ENCODE results near the gene ZIC2. TPM values are rescaled to one million over a fixed set of nuclear protein-coding genes. Genes with fewer than 3 reads are reported as not detected.

The ZIC2 gene
- total and polyA plus RNA-seq, 2 of the 8 experiments (the other 6 are each of a cell fraction or from before 2014, with no cell fraction given) = 53.2 to 372 TPM

- POLR2A ChIA-PET (ENCODE audit: partially characterized antibody) = interaction anchor here (1.8 kb wide), 1 partner anchor 9 kb away, joined by 6 read pairs; no protein-coding TSS in a partner anchor
- WGBS, 2 experiments (ENCODE audit: extremely low coverage in 1 of 2, insufficient coverage in 1 of 2, insufficient read length in 1 of 2, insufficient replicate concordance in 2 of 2, low coverage in 1 of 2, low lambda C conversion rate in 2 of 2, missing lambda C conversion rate in 1 of 2) = 92% methylated on average over 4 of the region's 4 CpGs; no CpG with 5 or more reads in 1 of the 2 experiments
- no peaks in the 10 kb centered on the region for H3K9me3 ChIP-seq (ENCODE audit: insufficient read depth in 2 of 2, low read depth in 1 of 2, low read length in 1 of 2)
- TF ChIP-seq RFX5 (IDR thresholded peaks at IDR 0.05; ENCODE audit: borderline replicate concordance, low read depth, low read length) = no peak
- no peak for TF ChIP-seq PHF8 (conservative IDR thresholded peaks at IDR 0.05; ENCODE audit: low read depth, low read length)
- no peak for TF ChIP-seq TAF1 (IDR thresholded peaks at IDR 0.05; ENCODE audit: low read depth, low read length)
- no peak for TF ChIP-seq SIN3A (conservative IDR thresholded peaks at IDR 0.05 in 1 of 2, IDR thresholded peaks at IDR 0.05 in 1 of 2; ENCODE audit: low read depth in 1 of 2, low read length in 2 of 2)
- TF ChIP-seq HDAC6 (IDR thresholded peaks at IDR 0.05; ENCODE audit: low read depth, low read length) = no peak
- TF ChIP-seq KDM4A (IDR thresholded peaks at IDR 0.05; ENCODE audit: low read depth, low read length, severe bottlenecking) = no peak
- no peak for TF ChIP-seq BACH1 (IDR thresholded peaks at IDR 0.05; ENCODE audit: low read length)
- no peak for TF ChIP-seq SAP30 (IDR thresholded peaks at IDR 0.05; ENCODE audit: insufficient read depth, insufficient replicate concordance, low read length)
- TF ChIP-seq RAD21 (IDR thresholded peaks at IDR 0.05 in 1 of 2, conservative IDR thresholded peaks at IDR 0.05 in 1 of 2; ENCODE audit: low read depth in 2 of 2, low read length in 2 of 2) = no peak
- no peak for TF ChIP-seq KDM1A (IDR thresholded peaks at IDR 0.05; ENCODE audit: borderline replicate concordance, low read length)
- no peak for TF ChIP-seq RNF2 (IDR thresholded peaks at IDR 0.05; ENCODE audit: borderline replicate concordance, low read depth, low read length, missing control alignments, poor library complexity, severe bottlenecking)
- TF ChIP-seq SUZ12 (IDR thresholded peaks at IDR 0.05; ENCODE audit: low read length) = no peak
- TF ChIP-seq POLR2AphosphoS5 (IDR thresholded peaks at IDR 0.05; ENCODE audit: low read depth, low read length) = no peak
Measured at GRCh38 chr13:99948411-99948810, 33.2 kb upstream of the ZIC2 start.

More at GRCh38 chr13:99948411-99948810, 33.2 kb upstream of the ZIC2 start:
- H3K56ac ChIP-seq (replicated peaks; ENCODE audit: insufficient read length, low read depth, low read length) = no peak overlapping the region
- no peak overlapping the region for H3K4ac ChIP-seq (replicated peaks; ENCODE audit: insufficient read length, low read depth, low read length)
- H3K36me3 ChIP-seq (ENCODE audit: control insufficient read depth in 2 of 4, insufficient read depth in 4 of 4, low read length in 3 of 4) = no peaks in the 10 kb centered on the region
- no peak overlapping the region for H3K23ac ChIP-seq (ENCODE audit: insufficient read length)
- H2BK20ac ChIP-seq (ENCODE audit: low read length) = no peak overlapping the region
- no peaks in the 10 kb centered on the region for H4K20me1 ChIP-seq (replicated peaks in 1 of 2; ENCODE audit: control insufficient read depth in 1 of 2, insufficient read depth in 2 of 2, low read length in 2 of 2)
- H3K27ac ChIP-seq (ENCODE audit: low read depth, low read length) = no peak overlapping the region
- no peaks in the 10 kb centered on the region for H3K79me1 ChIP-seq (ENCODE audit: low read depth, low read length)
- H4K5ac ChIP-seq (ENCODE audit: insufficient read length, low read depth, low read length) = no peak overlapping the region
- FAIRE-seq (no peak), DNase-seq (ENCODE audit: low read depth in 1 of 2, low spot score in 2 of 2) (no peak)
- H3K4me1 ChIP-seq (replicated peaks in 1 of 4; ENCODE audit: control insufficient read depth in 3 of 4, insufficient read depth in 4 of 4, low read length in 3 of 4) = peaks cover 1 to 3% (median 2%) of the 10 kb centered on the region in 4 experiments; a peak in 3 of 7 replicates
- no peaks in the 10 kb centered on the region for H3K23me2 ChIP-seq (ENCODE audit: low read depth, low read length)
- H3K79me2 ChIP-seq (ENCODE audit: control insufficient read depth in 1 of 2, insufficient read depth in 2 of 2, low read length in 2 of 2) = no peaks in the 10 kb centered on the region
- no peak overlapping the region for H3K18ac ChIP-seq (ENCODE audit: extremely low read depth, low read length)
- H3K9ac ChIP-seq (replicated peaks in 1 of 4; ENCODE audit: extremely low read depth in 1 of 4, low read depth in 3 of 4, low read length in 3 of 4) = no peak overlapping the region
- no peak overlapping the region for H3K4me3 ChIP-seq (ENCODE audit: extremely low read depth in 1 of 4, insufficient read depth in 2 of 4, low read depth in 3 of 4, low read length in 4 of 4)
- H3K4me2 ChIP-seq (ENCODE audit: insufficient read depth in 1 of 2, low read depth in 2 of 2, low read length in 2 of 2) = no peak overlapping the region
- CTCF ChIA-PET (ENCODE audit: partially characterized antibody) = interaction anchor here (2.1 kb wide), 1 partner anchor 292 kb away, joined by 6 read pairs; no protein-coding TSS in a partner anchor
- peaks cover 0 to 2% (median 0%) of the 10 kb centered on the region in 4 experiments; a peak in 1 of 7 replicates for H3K27me3 ChIP-seq (replicated peaks in 1 of 4; ENCODE audit: control insufficient read depth in 3 of 4, extremely low read depth in 1 of 4, insufficient read depth in 3 of 4, low read length in 3 of 4)
- no peak overlapping the region for H4K91ac ChIP-seq (replicated peaks; ENCODE audit: insufficient read length, low read length)
- no peak overlapping the region for H2AFZ ChIP-seq (ENCODE audit: low read length)
- no peak overlapping the region for H4K8ac ChIP-seq (ENCODE audit: extremely low read depth, insufficient read depth, low read length)
- H2AK5ac ChIP-seq (ENCODE audit: low read depth, low read length) = no peak overlapping the region
- no peak overlapping the region for H2BK5ac ChIP-seq (ENCODE audit: low read depth, low read length)
- H2BK12ac ChIP-seq (ENCODE audit: low read depth, low read length) = no peak overlapping the region
- no peak overlapping the region for H2BK15ac ChIP-seq (ENCODE audit: low read length)
- H3K14ac ChIP-seq (ENCODE audit: insufficient read length) = no peak overlapping the region
- no peak overlapping the region for H2BK120ac ChIP-seq (replicated peaks; ENCODE audit: low read depth, low read length)
